Measurements from ENCODE around the gene FAM149A.

DNA sequence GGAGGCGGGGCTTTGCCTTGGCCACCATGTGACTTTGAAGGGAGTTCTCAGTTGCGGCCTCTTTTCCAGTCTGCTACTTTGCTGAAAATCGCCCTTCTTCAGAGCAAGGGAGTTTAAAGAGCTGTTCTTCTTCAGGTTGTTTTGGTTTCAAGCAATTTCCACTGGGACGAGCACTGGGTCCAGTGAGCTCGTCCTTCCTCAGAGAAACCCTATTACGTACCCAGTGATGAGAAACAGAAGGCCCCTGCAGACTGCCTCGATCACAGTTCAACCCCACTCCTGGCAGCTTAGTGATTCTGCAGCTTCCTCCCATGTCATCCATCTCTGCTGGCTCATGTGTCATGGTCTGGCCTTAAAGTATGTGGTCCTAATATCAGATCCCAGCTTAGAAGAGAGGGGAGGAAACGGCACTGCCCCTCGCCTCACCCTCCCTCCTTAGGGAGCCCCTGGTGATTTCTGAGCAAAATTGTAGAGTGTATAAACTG lies 7.8 kb upstream of the FAM149A start:
- no peak for TF ChIP-seq POLR2A (IDR thresholded peaks at IDR 0.05; ENCODE audit: low read length)
- TF ChIP-seq, protein P1, sequence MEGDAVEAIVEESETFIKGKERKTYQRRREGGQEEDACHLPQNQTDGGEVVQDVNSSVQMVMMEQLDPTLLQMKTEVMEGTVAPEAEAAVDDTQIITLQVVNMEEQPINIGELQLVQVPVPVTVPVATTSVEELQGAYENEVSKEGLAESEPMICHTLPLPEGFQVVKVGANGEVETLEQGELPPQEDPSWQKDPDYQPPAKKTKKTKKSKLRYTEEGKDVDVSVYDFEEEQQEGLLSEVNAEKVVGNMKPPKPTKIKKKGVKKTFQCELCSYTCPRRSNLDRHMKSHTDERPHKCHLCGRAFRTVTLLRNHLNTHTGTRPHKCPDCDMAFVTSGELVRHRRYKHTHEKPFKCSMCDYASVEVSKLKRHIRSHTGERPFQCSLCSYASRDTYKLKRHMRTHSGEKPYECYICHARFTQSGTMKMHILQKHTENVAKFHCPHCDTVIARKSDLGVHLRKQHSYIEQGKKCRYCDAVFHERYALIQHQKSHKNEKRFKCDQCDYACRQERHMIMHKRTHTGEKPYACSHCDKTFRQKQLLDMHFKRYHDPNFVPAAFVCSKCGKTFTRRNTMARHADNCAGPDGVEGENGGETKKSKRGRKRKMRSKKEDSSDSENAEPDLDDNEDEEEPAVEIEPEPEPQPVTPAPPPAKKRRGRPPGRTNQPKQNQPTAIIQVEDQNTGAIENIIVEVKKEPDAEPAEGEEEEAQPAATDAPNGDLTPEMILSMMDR (IDR thresholded peaks at IDR 0.05), result no peak
- TF ChIP-seq, protein P2, sequence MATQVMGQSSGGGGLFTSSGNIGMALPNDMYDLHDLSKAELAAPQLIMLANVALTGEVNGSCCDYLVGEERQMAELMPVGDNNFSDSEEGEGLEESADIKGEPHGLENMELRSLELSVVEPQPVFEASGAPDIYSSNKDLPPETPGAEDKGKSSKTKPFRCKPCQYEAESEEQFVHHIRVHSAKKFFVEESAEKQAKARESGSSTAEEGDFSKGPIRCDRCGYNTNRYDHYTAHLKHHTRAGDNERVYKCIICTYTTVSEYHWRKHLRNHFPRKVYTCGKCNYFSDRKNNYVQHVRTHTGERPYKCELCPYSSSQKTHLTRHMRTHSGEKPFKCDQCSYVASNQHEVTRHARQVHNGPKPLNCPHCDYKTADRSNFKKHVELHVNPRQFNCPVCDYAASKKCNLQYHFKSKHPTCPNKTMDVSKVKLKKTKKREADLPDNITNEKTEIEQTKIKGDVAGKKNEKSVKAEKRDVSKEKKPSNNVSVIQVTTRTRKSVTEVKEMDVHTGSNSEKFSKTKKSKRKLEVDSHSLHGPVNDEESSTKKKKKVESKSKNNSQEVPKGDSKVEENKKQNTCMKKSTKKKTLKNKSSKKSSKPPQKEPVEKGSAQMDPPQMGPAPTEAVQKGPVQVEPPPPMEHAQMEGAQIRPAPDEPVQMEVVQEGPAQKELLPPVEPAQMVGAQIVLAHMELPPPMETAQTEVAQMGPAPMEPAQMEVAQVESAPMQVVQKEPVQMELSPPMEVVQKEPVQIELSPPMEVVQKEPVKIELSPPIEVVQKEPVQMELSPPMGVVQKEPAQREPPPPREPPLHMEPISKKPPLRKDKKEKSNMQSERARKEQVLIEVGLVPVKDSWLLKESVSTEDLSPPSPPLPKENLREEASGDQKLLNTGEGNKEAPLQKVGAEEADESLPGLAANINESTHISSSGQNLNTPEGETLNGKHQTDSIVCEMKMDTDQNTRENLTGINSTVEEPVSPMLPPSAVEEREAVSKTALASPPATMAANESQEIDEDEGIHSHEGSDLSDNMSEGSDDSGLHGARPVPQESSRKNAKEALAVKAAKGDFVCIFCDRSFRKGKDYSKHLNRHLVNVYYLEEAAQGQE (IDR thresholded peaks at IDR 0.05), result no peak
- no peak for TF ChIP-seq JUN (IDR thresholded peaks at IDR 0.05)
- TF ChIP-seq EP300 (IDR thresholded peaks at IDR 0.05), result no peak
- no peak for TF ChIP-seq POLR2AphosphoS2 (conservative IDR thresholded peaks at IDR 0.05; ENCODE audit: low read length)

Measured in A549 (cell line).